ENCODE results near the gene IGFBPL1.
"Not testable (repeated sequence)": the region's sequence is repeated elsewhere in the genome, so short reads cannot be mapped to it uniquely, and the experiment has no call there.

Gene IGFBPL1

DNA sequence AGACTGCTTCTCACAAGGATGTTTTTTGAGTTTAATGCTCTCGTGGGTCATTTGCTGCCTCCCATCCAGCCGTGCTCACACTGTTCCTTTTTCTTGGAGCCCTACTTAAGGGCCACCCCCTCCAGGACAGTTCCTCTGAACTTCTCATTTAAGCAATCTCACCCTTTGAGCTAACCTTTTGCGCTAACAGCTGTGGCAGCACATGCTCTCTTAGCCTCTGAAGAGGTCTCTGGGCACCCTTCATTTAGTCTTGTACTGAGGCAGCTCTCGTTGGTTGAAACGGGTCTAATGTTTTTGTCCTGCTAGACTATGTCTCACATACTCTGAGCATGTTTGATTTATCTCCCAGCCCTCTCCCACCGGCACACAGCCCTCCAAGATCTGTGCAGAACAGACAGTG is 19.9 kb downstream of the IGFBPL1 start:
- DNase-seq (ENCODE audit: low read depth) = no peak
- TF ChIP-seq, protein P1, sequence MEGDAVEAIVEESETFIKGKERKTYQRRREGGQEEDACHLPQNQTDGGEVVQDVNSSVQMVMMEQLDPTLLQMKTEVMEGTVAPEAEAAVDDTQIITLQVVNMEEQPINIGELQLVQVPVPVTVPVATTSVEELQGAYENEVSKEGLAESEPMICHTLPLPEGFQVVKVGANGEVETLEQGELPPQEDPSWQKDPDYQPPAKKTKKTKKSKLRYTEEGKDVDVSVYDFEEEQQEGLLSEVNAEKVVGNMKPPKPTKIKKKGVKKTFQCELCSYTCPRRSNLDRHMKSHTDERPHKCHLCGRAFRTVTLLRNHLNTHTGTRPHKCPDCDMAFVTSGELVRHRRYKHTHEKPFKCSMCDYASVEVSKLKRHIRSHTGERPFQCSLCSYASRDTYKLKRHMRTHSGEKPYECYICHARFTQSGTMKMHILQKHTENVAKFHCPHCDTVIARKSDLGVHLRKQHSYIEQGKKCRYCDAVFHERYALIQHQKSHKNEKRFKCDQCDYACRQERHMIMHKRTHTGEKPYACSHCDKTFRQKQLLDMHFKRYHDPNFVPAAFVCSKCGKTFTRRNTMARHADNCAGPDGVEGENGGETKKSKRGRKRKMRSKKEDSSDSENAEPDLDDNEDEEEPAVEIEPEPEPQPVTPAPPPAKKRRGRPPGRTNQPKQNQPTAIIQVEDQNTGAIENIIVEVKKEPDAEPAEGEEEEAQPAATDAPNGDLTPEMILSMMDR (IDR thresholded peaks at IDR 0.05; ENCODE audit: low read depth, low read length, missing control alignments) = no peak
- no peak overlapping the region for H3K4me3 ChIP-seq (ENCODE audit: low read depth, low read length)

- no peak overlapping the region for H3K4me3 ChIP-seq (ENCODE audit: low read depth, low read length)
- no peak for DNase-seq (ENCODE audit: low read depth)
- TF ChIP-seq, protein P1 (IDR thresholded peaks at IDR 0.05; ENCODE audit: low read depth, low read length, missing control alignments) = no peak
These were observed 22.3 kb downstream of the IGFBPL1 start for GRCh38 chr9:38401994-38402393.

DNA sequence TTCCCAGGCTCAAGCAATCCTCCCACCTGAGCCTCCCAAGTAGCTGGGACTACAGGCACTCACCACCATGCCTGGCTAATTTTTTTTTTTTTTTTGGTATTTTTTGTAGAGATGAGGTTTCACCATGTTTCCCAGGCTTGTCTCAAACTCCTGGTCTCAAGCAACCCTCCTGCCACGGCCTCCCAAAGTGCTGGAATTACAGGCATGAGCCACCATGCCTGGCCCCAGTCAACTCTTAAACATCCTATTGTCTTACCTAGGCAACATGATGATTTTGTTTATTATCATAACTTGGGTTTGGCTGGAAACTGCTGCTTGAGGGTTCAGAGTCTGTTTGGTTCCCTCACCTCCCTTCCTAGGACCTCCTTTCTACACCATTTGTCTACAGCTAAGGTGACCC is 25.1 kb downstream of the IGFBPL1 start:
- not testable (repeated sequence) for DNase-seq (ENCODE audit: low read depth); H3K4me3 ChIP-seq (ENCODE audit: low read depth, low read length)

GRCh38 chr9:38396371-38396671 is 27.9 kb downstream of the IGFBPL1 start:
- no peak overlapping the region for H3K4me3 ChIP-seq (ENCODE audit: low read depth, low read length)

DNA sequence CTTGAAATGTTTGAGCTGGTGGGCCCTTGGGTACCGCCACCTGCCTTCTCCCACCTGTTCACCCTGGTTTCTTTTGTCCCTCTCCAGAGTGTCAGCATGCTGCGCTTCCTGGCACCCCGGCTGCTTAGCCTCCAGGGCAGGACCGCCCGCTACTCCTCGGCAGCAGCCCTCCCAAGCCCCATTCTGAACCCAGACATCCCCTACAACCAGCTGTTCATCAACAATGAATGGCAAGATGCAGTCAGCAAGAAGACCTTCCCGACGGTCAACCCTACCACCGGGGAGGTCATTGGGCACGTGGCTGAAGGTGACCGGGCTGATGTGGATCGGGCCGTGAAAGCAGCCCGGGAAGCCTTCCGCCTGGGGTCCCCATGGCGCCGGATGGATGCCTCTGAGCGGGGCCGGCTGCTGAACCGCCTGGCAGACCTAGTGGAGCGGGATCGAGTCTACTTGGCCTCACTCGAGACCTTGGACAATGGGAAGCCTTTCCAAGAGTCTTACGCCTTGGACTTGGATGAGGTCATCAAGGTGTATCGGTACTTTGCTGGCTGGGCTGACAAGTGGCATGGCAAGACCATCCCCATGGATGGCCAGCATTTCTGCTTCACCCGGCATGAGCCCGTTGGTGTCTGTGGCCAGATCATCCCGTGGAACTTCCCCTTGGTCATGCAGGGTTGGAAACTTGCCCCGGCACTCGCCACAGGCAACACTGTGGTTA is 28.4 kb downstream of the IGFBPL1 start:
- no peak for DNase-seq (ENCODE audit: low read depth)
- TF ChIP-seq, protein P1 (IDR thresholded peaks at IDR 0.05; ENCODE audit: low read depth, low read length, missing control alignments) = no peak
- H3K4me3 ChIP-seq (ENCODE audit: low read depth, low read length) = no peak overlapping the region

More at GRCh38 chr9:38396371-38396671, 27.9 kb downstream of the IGFBPL1 start:
- TF ChIP-seq, protein P1 (IDR thresholded peaks at IDR 0.05; ENCODE audit: low read depth, low read length, missing control alignments) = no peak
- no peak for DNase-seq (ENCODE audit: low read depth)

GRCh38 chr9:38394416-38394815 is 29.8 kb downstream of the IGFBPL1 start:
- H3K4me3 ChIP-seq (ENCODE audit: low read depth, low read length) = no peak overlapping the region
- no peak for DNase-seq (ENCODE audit: low read depth)
- TF ChIP-seq, protein P1 (IDR thresholded peaks at IDR 0.05; ENCODE audit: low read depth, low read length, missing control alignments) = no peak

DNA sequence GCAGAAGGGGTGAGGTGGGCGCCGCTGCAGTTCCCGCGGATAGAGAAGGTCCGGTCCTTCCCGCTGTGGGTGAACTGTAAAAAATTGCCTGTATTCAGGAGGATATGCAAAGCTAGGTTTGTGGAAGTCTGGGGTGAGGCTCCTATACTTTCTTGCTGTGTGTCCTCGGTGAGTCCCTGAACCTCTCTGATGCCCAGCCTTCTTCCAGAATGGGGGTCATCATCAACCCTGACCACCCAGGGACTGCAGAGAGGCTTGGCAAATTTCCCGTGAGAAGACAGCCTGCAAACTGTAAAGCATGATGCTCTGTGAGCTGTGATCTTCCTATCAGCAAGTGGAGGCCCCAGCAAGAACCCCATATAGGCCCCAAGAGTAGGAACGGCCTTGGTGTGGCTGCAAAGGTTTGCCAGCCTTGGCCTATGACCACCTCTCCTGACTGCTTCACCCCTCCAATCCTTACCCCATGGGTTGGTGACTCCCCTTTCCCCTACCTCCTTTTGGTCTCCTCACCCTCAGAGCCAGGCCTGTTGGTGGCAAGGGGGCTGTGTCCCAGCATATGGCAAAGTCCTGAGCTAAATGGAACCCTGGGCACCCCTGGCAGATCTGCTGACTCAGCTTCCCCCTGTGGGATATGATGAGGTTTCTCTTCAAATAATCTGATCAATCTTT is 31.0 kb downstream of the IGFBPL1 start:
- no peak for DNase-seq (ENCODE audit: low read depth)
- TF ChIP-seq, protein P1 (IDR thresholded peaks at IDR 0.05; ENCODE audit: low read depth, low read length, missing control alignments) = no peak
- peak overlapping the region; percentile 84 for H3K4me3 ChIP-seq (ENCODE audit: low read depth, low read length)
